ENCODE measurements around the gene WSCD2.

GRCh38 chr12:108257004-108257403, 127.9 kb downstream of the WSCD2 start:
- TF ChIP-seq CTCF (IDR thresholded peaks at IDR 0.05; ENCODE audit: borderline replicate concordance, extremely low read depth, low read length, poor library complexity, severe bottlenecking) (no peak), EZH2 (IDR thresholded peaks at IDR 0.05; ENCODE audit: borderline replicate concordance, low read depth, low read length, severe bottlenecking) (no peak)
